Hippocampal formation (tissue), 2 donors: Measurements from ENCODE around the gene IL26.

ENCODE experiments used
- DNase-seq, 2 donors: peaks; one replicate each; lab custom pipeline; 2025; lab: John Stamatoyannopoulos, UW

IL26 gene, protein sequence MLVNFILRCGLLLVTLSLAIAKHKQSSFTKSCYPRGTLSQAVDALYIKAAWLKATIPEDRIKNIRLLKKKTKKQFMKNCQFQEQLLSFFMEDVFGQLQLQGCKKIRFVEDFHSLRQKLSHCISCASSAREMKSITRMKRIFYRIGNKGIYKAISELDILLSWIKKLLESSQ

DNA sequence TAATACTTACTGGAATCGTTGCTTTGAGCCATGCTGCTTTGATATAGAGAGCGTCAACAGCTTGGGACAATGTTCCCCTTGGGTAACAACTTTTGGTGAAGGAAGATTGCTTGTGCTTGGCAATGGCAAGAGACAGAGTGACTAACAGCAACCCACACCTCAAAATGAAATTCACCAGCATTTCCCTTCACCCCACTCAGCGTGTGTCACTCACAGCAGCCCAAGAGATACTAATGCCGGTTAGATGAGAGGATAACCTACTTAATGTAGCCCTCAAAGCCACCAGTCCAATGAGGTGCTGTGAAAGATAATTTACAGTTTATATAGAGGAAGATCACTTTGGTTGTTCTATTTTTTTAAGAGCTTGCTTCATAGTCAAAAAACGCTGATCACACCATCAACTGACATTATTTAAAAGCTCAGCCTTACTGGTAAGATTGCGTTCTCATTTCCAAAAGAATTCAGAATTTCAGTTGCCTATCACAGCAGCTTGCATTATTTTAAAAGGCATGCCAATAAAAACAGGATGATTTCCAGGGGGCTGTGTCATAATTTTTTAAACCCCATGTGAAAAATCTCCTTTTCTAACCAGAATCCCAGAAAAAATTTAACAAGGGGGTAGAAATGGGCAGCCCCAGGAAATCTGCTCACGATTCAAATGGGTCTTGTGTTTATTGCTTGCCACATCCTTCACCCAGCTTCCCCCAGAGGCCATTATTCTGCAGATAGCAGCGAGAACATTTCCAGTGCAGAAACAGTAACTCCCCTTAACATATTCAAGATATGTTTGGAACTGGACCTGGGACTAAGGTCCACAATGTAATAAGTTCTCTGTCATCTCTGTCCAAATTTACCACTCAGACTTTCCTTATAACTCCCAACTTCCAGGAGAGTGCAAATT lies at the start of gene IL26:
IL26 (minus strand) TSS at position 235 of the 901 bp plus-strand sequence; CDS start at position 181, 54 bp downstream.
- no peak for DNase-seq

DNA sequence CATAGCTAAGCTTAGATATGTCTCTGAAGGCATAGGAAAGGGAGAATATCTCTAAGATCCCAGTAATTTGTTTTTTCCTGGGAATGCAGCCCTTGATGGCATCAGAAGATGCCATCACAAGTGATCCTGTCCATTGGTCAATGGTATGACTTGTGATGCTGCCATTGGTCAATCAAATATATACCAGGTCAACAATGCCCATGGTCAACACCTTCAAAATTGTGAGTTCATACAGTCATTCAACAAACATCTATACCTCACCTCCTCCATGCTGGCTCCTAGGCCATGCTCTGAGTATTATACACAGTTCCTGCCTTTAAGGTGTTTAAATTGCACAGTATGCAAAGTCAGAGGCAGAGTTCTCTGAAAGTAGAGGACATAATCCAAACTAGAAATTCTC lies 47.1 kb upstream of the IL26 start:
- no peak for DNase-seq

DNA sequence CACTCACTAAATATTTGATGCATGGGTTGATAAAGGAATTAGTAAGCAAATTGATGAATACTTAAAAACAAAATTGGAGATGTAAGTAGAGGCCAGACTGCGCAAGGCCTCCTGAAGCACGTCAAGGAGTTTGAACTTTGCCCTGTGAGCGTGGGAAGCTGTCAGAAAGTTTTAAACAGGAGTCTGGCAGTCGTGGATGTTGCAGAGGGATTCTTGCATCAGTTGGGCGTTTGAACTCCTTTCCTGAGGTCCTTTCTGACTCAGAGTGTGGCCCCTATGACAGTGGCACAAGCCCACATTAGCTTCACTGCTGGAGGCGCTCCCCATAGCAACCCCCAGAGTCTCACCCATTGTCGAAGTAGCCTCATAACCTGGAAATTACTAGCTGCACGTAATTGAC lies 45.7 kb upstream of the IL26 start:
- DNase-seq: no peak

DNA sequence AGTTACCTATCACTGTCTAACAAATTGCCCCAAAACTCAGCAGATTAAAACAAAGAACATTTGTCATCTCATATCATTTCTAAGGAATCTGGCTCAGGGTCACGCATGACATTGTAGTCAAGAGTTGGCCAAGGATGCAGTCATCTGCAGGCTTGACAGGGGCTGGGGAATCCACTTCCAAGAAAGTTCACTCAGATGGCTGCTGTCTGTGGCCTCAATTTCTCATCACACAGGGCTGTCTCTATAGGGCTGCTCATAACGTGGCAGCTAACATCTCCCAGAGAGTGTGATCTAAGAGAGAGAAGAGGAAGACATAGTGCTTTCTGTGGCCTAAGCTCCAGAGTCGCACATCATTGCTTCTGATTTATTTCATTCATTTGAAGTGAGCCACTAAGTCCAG lies 44.7 kb upstream of the IL26 start:
- no peak for DNase-seq

DNA sequence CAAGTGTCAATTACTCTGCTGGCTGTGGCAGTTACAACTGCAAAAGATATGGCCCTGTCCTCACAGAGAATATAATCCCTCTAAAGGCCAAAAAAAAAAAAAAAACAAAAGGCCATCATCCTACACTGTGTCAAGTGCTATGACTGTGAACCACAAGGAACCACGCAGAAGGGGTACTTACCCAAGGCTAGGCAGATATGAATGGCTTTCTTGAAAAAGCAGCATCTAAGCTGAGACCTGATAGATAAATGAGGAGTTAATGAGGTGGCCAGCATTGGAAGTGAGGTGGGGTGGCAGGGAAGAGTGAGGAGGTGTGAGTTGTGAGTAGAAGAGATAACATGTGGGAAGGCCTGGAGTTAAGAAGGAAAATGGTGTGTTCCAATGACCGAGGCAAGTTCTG lies 44.2 kb upstream of the IL26 start:
- DNase-seq: no peak

DNA sequence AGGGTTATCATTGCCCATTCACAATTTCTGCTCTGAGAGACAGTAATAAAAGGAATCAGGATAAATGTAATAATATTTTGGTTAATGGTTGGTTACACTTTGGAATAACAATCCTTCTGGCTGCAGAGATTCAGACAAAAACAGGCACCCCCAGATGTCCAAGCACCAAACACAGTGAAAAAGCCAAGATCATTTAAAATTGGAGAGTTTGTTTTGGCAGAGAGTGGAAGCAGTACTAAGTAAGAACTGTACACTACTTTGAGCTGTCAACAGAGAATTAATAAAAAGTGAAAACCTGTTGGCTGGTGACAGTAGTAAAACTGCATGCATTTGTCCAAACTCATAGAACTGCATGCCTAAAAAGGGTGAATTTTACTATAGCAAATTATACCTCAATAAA lies 43.4 kb upstream of the IL26 start:
- DNase-seq: no peak

DNA sequence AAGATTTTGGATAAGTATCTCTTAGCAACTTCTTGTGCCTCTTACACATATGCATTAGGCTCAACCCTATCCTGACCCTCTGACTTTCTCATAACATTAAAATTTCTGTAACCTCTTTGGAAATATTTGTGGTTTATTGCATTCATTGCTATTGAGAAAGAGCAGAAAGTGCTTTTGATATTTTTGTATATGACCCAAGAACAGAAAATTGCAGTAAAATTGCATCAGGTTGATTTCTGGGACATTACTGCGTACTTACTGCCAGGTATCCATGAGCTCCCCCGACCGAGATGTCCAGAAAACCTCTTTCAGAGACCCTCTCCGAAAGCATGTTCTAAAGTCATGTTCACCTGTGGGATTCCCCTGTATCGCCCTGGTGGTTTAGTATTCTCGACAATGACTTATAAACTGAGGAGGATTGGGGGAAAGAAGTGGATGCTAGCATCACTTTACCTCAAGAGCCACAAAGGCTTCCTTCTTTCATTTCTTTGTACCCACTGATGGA lies 42.3 kb upstream of the IL26 start:
- no peak for DNase-seq

DNA sequence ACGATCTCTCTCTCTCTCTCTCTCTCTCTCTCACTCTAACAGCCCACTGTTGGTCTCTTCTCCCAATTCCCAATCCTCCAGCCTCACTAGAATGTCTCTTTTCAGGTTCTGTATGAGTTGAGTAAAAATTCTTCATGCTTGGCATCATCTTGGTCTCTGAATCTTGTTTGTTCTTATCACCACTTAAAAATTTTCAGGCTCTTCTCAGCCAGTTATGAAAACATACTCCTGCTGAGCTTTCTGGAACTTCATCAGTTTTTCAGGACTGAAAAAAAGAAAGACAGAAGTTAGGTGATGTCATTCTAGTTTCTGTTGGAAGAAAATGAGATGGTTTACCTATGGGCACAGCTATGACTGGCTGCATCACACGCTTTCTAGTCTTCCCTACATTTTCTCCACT lies 39.2 kb upstream of the IL26 start:
- no peak for DNase-seq

DNA sequence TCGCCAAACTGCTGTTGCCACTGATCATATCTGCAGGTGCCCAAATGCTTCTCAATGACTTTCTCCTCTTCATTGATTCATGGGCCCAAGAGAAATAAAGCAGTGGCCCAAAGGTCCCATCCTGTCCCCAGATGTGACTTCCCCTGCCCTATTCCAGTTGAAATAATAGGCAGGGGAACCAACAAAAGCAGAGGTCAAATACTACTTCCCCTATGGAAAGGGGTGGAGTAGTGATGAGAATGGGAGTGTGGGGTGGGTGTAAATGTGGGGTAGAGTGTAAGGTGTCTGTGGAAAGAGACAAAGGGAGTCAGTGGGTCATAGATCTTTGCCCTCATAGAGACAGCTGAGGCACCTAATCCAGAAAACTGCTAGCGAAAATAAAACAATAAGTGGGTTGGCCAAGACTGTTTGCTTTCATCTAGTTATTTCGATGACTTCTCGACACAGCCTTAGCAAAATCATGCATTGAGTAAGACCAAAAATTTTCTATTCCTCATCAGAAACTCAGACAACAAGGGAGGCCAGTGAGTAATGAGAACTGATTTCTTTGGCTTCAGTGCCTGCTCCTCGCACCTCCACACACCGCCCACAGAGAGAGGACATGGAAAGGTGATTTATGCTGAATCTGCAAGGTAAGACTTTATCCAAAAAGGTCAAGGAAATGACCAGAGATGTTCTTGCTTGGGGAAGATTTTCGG lies 38.7 kb upstream of the IL26 start:
- DNase-seq: no peak

DNA sequence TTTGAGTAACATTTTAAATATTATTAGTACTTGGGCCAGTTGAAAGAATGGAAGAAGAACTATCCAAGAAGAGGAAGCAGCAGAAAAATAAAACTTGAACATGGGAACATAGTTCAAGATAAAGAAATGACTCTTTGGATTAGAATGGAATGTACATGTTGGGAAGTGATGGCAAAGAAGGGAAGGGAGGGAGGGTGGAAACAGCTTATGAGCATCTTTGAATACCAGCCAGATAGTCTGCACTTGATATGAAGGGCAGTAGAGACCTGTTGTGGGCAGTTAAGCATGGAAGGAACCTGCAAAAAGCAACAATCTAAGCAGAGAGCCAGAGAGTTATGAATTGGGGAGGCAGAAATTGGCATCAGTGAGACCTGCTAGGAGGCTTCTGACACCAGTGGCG lies 37.8 kb upstream of the IL26 start:
- no peak for DNase-seq

DNA sequence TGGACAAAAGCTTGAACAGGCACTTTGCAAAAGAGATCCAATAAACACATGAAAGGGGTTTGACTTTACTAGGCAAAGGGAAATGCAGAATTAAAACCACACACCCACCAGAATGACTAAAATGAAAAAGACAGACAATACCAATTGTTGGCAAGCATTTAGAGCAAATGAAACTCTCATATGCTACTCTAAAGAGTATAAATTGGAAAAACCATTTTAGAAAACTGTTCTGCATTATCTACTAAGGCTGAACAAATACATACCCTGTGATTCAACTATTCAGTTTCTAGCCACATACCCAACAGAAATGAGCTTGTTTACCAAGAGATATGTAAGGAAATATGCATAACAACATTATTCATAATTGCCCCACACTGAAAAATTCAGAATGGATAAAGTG lies 36.3 kb upstream of the IL26 start:
- no peak for DNase-seq

DNA sequence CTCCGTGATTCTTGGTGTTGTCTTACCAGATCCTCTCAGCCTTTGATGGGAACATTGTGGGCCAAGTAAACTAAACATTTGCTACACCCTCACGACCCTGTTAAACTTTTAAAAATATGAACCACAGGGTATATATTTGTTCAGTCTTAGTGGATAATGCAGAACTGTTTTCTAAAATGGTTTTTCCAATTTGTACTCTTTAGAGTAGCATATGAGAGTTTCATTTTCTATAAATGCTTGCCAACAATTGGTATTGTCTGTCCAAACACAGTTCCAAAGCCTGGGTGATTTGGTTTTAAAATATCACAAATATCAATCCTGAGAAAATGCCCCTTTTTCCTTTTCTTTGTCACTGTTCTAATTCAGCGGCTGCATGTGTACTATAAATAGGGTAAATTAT lies 34.5 kb upstream of the IL26 start:
- no peak for DNase-seq

DNA sequence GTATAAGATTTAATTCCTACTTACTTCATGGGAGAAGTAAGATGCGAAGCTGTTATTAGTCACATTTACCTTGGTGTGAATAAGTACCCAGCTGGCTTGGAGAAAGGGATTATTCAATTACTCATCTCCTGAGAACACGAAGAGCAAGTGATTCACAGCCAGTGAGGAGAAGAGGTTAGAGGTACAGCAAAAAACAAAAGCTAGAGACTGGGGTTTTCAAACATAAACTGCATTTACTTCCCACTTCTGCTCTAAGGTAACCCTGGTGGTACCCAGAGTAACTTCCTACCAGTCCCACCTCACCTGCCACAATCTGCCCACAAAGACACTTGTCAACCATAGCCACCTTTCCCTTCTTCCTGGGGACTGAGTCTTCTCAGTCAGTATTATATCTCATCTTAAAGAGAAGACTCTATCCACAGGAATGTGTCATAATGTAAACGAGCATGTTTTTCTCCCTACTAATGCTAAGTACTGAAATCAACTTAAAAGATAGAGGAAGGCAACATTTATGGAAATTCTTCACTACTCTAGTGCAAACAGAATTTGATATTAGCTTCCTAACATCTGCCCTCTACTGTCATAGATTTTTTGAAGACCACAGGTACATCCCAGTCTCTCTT lies 33.8 kb upstream of the IL26 start:
- no peak for DNase-seq

DNA sequence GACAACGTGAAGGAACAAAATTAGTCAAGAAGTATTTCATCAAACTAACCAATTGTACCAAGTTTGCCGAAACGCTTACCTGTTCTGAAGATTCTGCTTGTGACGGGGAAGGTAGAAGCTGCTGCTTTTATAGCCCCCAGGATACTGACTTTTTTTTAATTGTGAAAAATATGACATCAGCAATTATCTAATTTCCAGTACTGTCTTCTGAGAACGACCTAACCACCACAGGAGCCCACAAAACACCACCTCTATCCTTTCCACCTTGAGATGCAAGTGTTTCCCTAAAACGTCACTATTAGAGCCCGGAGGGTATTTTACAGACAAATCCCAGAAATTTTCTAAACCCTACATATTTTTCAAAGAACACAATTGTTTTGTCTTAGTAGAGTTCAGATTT lies 27.9 kb upstream of the IL26 start, which contains the start of gene IL22:
IL22 (minus strand) TSS at position 101 of the 400 bp plus-strand sequence. CDS start 156 bp downstream, outside the sequence.
- DNase-seq: no peak

DNA sequence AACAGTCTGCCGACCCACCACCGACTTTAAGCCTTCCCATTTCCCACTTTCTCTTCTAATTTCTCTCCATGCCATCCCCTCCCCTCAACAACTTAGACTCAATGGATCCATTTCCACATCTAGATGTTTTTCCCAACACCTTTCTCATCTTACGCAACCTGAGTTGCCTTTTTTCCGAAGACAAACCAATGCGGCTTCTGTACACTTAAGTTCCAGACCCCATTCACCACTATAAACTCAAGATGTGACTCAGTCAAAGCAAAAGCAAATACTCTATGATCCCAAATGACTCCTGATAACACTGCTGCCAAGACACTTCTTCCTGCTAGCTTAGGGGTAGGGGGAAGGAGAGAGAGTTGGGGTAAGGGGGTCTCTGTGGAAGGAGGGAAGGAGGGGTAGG lies 26.5 kb upstream of the IL26 start:
- no peak for DNase-seq

DNA sequence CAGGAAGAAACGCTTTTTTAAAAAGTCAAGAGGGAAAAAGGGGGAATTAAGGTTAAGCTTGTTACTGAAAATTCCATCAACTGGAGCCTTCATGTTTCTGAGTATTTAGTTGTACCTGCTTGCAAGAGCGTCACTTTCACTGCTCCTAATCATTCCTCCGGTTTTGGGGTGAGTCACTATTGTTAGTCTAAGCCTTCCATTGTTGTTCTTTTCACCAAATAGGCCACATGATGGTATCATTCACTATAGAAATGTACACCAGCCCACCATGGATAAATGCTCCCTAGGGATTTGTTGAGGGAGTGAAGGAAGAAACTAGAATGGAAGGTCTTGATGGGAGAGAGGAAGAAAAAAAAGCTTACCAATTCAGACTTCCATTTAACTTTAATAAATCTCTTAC lies 24.8 kb upstream of the IL26 start:
- DNase-seq: no peak

DNA sequence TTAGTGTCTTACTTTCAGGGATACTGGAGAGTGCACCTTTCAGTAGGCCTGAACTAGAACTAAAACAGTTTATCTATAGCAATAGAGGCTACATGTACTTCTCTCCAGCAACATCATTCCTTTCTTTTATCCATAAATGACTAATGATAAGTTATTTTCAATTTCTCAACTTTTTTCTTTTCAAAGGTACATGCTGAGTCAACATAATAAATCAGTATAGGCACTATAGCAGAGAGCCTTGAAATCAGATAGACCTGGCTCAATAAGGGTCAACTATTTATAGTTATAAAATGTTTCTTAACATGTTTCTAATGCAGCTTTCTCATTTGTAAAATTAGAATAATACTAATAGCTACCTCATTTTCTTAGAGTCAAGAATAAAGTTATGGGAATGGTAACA lies 22.2 kb upstream of the IL26 start:
- no peak for DNase-seq

DNA sequence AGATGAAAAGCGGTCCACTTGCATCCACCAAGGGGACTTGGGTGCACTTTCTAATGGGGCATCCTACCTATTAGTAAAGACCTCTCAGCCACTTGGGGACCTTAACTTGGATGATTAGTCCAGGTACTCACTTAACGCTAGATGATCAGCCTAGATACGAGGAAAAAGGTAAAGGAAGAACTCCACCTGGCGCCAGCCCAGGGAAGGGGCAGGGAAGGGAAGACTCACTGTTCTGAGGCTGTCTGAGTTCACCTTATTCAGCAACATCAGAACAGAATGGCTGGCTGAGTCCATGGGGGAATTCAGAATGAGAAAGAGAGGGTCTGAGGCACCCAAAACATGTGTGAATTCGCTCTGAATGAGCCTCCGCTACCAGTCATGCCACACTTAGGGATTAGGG lies 20.7 kb upstream of the IL26 start:
- DNase-seq: no peak

DNA sequence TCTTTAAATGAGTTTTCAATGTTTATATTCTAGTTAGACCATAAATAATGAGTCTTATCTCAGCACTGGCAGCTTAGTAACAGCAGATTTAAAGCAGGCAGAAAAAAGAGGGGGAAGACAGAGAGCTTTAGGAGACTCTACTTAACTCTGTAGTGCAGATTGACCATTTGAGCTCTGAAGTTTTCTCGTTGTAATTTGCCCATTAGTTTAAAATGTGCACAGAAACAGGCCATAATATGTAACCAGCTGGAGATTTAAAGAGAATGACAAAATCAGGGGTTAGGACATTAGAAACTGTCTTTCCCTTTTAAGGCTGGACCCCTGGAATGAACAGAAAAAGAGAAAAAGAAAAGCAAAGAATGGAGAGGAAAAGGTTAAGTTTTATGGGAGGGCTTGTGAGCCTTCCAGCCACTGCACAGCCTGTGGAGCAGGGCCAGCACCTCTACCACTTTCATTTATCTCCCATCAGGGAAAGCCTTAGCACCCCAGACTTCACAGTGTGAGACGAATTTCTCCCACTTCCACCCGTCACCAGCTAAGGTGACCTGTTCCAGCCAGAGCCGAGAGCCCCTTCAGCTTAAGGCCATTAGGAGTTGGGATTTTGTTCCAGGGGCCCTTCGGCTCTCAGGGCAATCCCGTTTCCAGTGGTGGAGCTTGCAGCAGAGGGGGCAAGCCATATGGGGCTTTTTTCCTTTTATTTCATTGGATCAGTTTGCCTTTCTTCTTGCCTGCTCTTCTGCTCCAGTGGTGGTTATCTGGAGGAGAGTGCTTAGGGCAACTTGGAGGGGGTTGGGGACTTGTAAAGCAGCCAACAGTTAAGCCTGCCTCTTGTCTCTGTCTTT lies 19.8 kb upstream of the IL26 start:
- DNase-seq: no peak

DNA sequence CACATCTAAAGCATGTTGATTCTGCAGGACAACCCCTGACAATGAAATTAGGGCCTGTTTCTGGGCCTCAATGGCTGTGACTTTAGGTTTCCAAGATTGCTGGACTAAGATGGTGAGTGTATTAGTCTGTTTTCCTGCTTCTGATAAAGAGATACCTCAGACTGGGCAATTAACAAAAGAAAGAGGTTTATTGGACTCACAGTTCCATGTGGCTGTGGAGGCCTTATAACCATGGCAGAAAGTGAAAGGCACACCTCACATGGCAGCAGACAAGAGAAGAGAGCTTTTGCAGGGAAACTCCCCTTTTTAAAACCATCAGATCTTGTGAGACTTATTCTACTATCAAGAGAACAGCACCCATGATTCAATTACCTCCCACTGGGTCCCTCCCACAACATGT lies 17.2 kb upstream of the IL26 start:
- DNase-seq: no peak

DNA sequence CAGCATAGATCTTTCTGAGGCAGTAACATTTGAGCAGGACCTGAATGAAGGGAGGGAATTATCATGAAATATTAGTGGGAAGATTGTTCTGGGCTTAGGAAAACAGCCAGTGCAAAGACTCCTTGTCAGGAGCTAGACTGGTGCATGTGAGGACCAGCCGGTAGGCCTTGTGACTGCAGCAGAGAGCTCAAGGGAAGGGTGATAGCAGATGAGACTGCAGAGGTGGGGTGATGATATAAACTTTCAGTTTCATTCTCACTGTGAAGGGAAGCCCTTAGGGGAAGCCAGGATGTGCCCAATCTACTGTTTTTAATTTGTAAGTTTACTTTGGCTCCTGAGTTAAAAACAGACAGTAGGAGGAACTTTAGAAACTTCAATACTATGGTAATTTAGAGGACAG lies 15.4 kb upstream of the IL26 start:
- DNase-seq: no peak
